Caco-2 (cell line): ENCODE data around the gene ATP8A2. TPM values are rescaled to one million over a fixed set of nuclear protein-coding genes. Genes with fewer than 3 reads are reported as not detected.
"Not testable (repeated sequence)": the region's sequence is repeated elsewhere in the genome, so short reads cannot be mapped to it uniquely, and the experiment has no call there.

Experiments
- BruUV-seq: library from RNA; stranded (reverse); fragments of 400-500 nt; replicated peaks from 2 replicates; lab custom pipeline; 2021; lab: Mats Ljungman, UMichigan
- CTCF ChIA-PET: fragments of 300-600 bp; sonication (Branson Sonifier 250); formaldehyde crosslinking; loops from one replicate; lab custom pipeline; 2022; ENCODE audit warnings: antibody characterized with exemption; lab: Charles Lee
- POLR2A ChIA-PET: fragments of 300-600 bp; sonication (Branson Sonifier 250); formaldehyde crosslinking; loops from one replicate; lab custom pipeline; 2022; ENCODE audit warnings: antibody characterized with exemption; lab: Charles Lee
- DNase-seq, 2 experiments: peaks; one replicate each; pipeline versions ENCODE4 v3.0.0 to v3.0.0-alpha.2; 2020 to 2022
- H3K27me3 ChIP-seq: replicated peaks from 2 replicates; pipeline ENCODE4 v1.6.0; 2011; ENCODE audit warnings: low read length; ENCODE audit not compliant: control insufficient read depth, insufficient read depth
- H3K36me3 ChIP-seq: 2 replicates; pipeline ENCODE4 v1.5.1; 2011; ENCODE audit warnings: low read length; ENCODE audit not compliant: control insufficient read depth, insufficient read depth
- H3K4me1 ChIP-seq: fragments of 250-450 bp; sonication (Bioruptor Pico); 2 replicates; pipeline ENCODE4 v1.5.1; 2020; ENCODE audit warnings: mild to moderate bottlenecking
- H3K4me3 ChIP-seq: 2 replicates; pipeline ENCODE4 v1.5.1; 2011; ENCODE audit warnings: low read depth, mild to moderate bottlenecking, control low read depth, low read length
- H3K9me3 ChIP-seq: fragments of 250-450 bp; sonication (Bioruptor Pico); 2 replicates; pipeline ENCODE4 v1.5.1; 2020; ENCODE audit warnings: mild to moderate bottlenecking, moderate library complexity
- H3K27ac Mint-ChIP-seq: one replicate; pipeline ENCODE4 v1.8.0; 2022; ENCODE audit warnings: mixed read lengths; ENCODE audit not compliant: unreplicated experiment
- H3K27me3 Mint-ChIP-seq: one replicate; pipeline ENCODE4 v1.8.0; 2022; ENCODE audit warnings: mixed read lengths; ENCODE audit not compliant: insufficient read depth, unreplicated experiment
- H3K36me3 Mint-ChIP-seq: one replicate; pipeline ENCODE4 v1.8.0; 2022; ENCODE audit warnings: mild to moderate bottlenecking, mixed read lengths; ENCODE audit not compliant: insufficient read depth, unreplicated experiment
- H3K4me1 Mint-ChIP-seq: one replicate; pipeline ENCODE4 v1.8.0; 2022; ENCODE audit warnings: low read depth, mixed read lengths; ENCODE audit not compliant: unreplicated experiment
- H3K4me3 Mint-ChIP-seq: one replicate; pipeline ENCODE4 v1.8.0; 2022; ENCODE audit warnings: mild to moderate bottlenecking, moderate library complexity, mixed read lengths; ENCODE audit not compliant: unreplicated experiment
- H3K9me3 Mint-ChIP-seq: one replicate; pipeline ENCODE4 v1.8.0; 2022; ENCODE audit warnings: mixed read lengths; ENCODE audit not compliant: unreplicated experiment
- CTCF ChIP-seq, 2 experiments: fragments of 200-600 bp in 1 of 2; IDR thresholded peaks; 1 replicate in 1 of 2; 2 replicates in 1 of 2; pipeline versions ENCODE4 v1.5.1 to v1.8.0; 2011 to 2022; ENCODE audit warnings: antibody characterized with exemption in 1 of 2, control low read depth in 1 of 2, inconsistent platforms in 1 of 2, low read depth in 1 of 2, low read length in 1 of 2, mild to moderate bottlenecking in 1 of 2, moderate library complexity in 1 of 2; ENCODE audit not compliant: insufficient read depth in 1 of 2, severe bottlenecking in 1 of 2, unreplicated experiment in 1 of 2
- intact Hi-C: fragments of 100-400 bp; cut with micrococcal nuclease; formaldehyde crosslinking; loops from one replicate; pipeline ENCODE4 v1.10.0; 2022; ENCODE audit not compliant: unreplicated experiment
- total RNA-seq: library from RNA; stranded (reverse); gene quantifications from 2 replicates; pipeline ENCODE4 v1.2.3, GENCODE V29; 2022

The ATP8A2 gene
- total RNA-seq, 1 experiment from 2014 or later = 0.05 TPM

GRCh38 chr13:25561812-25562211 is 190.0 kb downstream of the ATP8A2 start:
- no peaks in the 10 kb centered on the region for H3K4me1 ChIP-seq
- DNase-seq = no peak
- CTCF ChIA-PET = no interaction called here
- no peaks in the 10 kb centered on the region for H3K36me3 ChIP-seq
- H3K27me3 ChIP-seq = no peaks in the 10 kb centered on the region
- BruUV-seq = no TSS peak
- H3K36me3 Mint-ChIP-seq = no peaks in the 10 kb centered on the region
- H3K9me3 ChIP-seq = no peaks in the 10 kb centered on the region
- POLR2A ChIA-PET = no interaction called here
- no peak overlapping the region for H3K27ac Mint-ChIP-seq
- H3K9me3 Mint-ChIP-seq = no peaks in the 10 kb centered on the region
- peaks cover 29% of the 10 kb centered on the region for H3K27me3 Mint-ChIP-seq
- H3K4me3 Mint-ChIP-seq = no peak overlapping the region
- no peak for TF ChIP-seq CTCF (IDR thresholded peaks at IDR 0.05; ENCODE audit: insufficient read depth in 1 of 2, low read depth in 1 of 2, low read length in 1 of 2, severe bottlenecking in 1 of 2, unreplicated experiment in 1 of 2)
- H3K4me3 ChIP-seq = no peak overlapping the region
- no peaks in the 10 kb centered on the region for H3K4me1 Mint-ChIP-seq
- intact Hi-C loops = no loop called here

- no peaks in the 10 kb centered on the region for H3K4me1 ChIP-seq
- no peak overlapping the region for H3K27ac Mint-ChIP-seq
- ChIA-PET CTCF (no interaction called here), POLR2A (no interaction called here)
- TF ChIP-seq CTCF (IDR thresholded peaks at IDR 0.05; ENCODE audit: insufficient read depth in 1 of 2, low read depth in 1 of 2, low read length in 1 of 2, severe bottlenecking in 1 of 2, unreplicated experiment in 1 of 2) = no peak
- no TSS peak for BruUV-seq
- intact Hi-C loops = loop anchor here (10.0 kb wide), 1 partner anchor 255 kb away; no protein-coding TSS in a partner anchor
- H3K36me3 ChIP-seq = no peaks in the 10 kb centered on the region
- no peaks in the 10 kb centered on the region for H3K36me3 Mint-ChIP-seq
- peaks cover 21% of the 10 kb centered on the region for H3K27me3 Mint-ChIP-seq
- H3K4me1 Mint-ChIP-seq = peaks cover 6% of the 10 kb centered on the region
- H3K4me3 ChIP-seq = no peak overlapping the region
- H3K27me3 ChIP-seq = no peaks in the 10 kb centered on the region
- no peak overlapping the region for H3K4me3 Mint-ChIP-seq
- DNase-seq = no peak
- no peaks in the 10 kb centered on the region for H3K9me3 ChIP-seq
- no peaks in the 10 kb centered on the region for H3K9me3 Mint-ChIP-seq
Observed at GRCh38 chr13:25570185-25570584, 198.4 kb downstream of the ATP8A2 start.

DNA sequence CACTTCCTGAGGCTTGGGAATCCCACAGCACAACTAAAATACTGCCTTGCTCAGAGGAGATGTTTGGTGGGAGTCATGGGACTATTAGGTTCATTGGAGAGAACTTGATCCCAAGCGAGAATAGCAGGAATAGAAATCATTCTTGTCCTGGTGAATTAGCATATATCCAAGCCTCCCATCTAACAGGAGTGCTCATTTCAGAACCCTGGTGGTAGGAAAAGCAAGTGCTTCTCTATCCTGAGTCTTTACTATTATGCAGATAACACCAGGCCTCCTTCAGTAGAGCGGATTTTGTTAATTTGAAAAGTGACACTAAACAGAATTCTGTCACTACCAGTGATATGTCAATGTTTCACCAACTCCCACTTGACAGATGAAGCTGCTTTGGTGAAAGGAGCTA is 199.5 kb downstream of the ATP8A2 start:
- Mint-ChIP-seq H3K4me1 (peaks cover 6% of the 10 kb centered on the region), H3K9me3 (no peaks in the 10 kb centered on the region), H3K27ac (no peak overlapping the region), H3K36me3 (no peaks in the 10 kb centered on the region), H3K4me3 (no peak overlapping the region), H3K27me3 (peaks cover 23% of the 10 kb centered on the region)
- H3K9me3 ChIP-seq = no peaks in the 10 kb centered on the region
- TF ChIP-seq CTCF (IDR thresholded peaks at IDR 0.05; ENCODE audit: insufficient read depth in 1 of 2, low read depth in 1 of 2, low read length in 1 of 2, severe bottlenecking in 1 of 2, unreplicated experiment in 1 of 2) = no peak
- POLR2A ChIA-PET = no interaction called here
- H3K4me1 ChIP-seq = no peaks in the 10 kb centered on the region
- BruUV-seq = no TSS peak
- no peak for DNase-seq
- H3K36me3 ChIP-seq = no peaks in the 10 kb centered on the region
- no peaks in the 10 kb centered on the region for H3K27me3 ChIP-seq
- no peak overlapping the region for H3K4me3 ChIP-seq
- CTCF ChIA-PET = interaction anchor here (0.5 kb wide), 1 partner anchor 104 kb away, joined by 3 read pairs; no protein-coding TSS in a partner anchor
- intact Hi-C loops = loop anchor here (10.0 kb wide), 1 partner anchor 254 kb away; no protein-coding TSS in a partner anchor

DNA sequence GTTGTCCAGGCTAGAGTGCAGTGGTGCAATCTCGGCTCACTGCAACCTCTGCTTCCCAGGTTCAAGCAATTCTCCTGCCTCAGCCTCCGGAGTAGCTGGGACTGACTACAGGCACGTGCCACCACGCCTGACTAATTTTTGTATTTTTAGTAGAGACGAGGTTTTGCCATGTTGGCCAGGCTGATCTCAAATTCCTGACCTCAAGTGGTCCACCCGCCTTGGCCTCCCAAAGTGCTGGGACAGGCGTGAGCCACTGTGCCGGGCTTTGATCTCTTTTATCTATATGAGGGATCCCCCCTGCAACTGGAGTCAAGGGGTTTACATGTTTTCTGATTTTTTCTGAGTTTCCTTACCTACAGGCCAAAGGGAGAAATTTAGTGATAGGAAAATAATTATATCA is 200.4 kb downstream of the ATP8A2 start:
- H3K36me3 ChIP-seq, H3K36me3 Mint-ChIP-seq, CTCF ChIA-PET, H3K4me1 Mint-ChIP-seq, H3K27ac Mint-ChIP-seq, BruUV-seq, H3K9me3 Mint-ChIP-seq, H3K4me3 Mint-ChIP-seq, POLR2A ChIA-PET, H3K4me1 ChIP-seq, H3K9me3 ChIP-seq, H3K4me3 ChIP-seq, H3K27me3 ChIP-seq, DNase-seq: not testable (repeated sequence)
- H3K27me3 Mint-ChIP-seq = peaks cover 22% of the 10 kb centered on the region
- intact Hi-C loops = loop anchor here (10.0 kb wide), 1 partner anchor 253 kb away; no protein-coding TSS in a partner anchor
